Measurements from ENCODE around the gene RUNX1. TPM values are rescaled to one million over a fixed set of nuclear protein-coding genes. Genes with fewer than 3 reads are reported as not detected.

Gene RUNX1
- total RNA-seq, 1 experiment from 2014 or later = 55.2 TPM

DNA sequence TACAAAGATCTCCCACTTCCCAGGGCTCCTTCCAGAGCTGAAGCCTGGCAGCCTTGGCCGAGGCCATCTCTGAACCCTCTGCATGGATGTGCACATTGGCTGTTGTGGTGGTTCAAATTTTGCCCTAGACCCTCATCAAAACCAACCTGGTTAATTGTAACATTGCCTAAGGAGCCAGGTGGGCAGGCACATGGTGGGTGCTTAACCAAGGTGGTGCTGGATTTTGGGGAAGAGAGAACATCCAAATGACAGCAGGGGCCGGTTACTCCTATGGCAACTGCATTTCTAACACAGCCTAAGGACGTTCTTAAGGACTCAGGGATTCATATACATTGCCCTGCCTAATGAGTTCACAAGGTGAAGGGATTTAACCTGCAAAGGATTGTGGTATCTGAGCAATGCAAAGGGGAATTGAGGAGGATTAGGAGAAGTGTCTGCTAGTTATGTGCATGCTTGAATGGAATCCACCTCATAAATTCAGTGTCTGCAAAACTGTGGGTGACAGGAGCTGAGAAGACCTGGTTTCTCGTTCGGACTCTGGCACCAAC, 10.3 kb downstream of the RUNX1 start:
- DNase-seq = no peak
- H3K36me3 ChIP-seq (ENCODE audit: low read depth, low read length) = peaks cover 24% of the 10 kb centered on the region; the same call in 1 of the 2 replicates
- no peak overlapping the region for H2AFZ ChIP-seq (ENCODE audit: low read length)
- H3K4me1 ChIP-seq (ENCODE audit: insufficient read depth, low read length) = peaks cover 7% of the 10 kb centered on the region; the same call in 1 of the 2 replicates
- POLR2A ChIA-PET (ENCODE audit: unreplicated experiment) = interaction anchor here (0.6 kb wide), 1 partner anchor 178 kb away, joined by 4 read pairs; no protein-coding TSS in a partner anchor
- H3K4me2 ChIP-seq (ENCODE audit: low read length) = no peak overlapping the region
- no peaks in the 10 kb centered on the region for H3K9me3 ChIP-seq (ENCODE audit: low read length)
- CTCF ChIA-PET = no interaction called here
- H3K4me3 ChIP-seq (ENCODE audit: low read length) = no peak overlapping the region
- H3K27ac ChIP-seq (ENCODE audit: low read length) = no peak overlapping the region
- H3K9me2 ChIP-seq (replicated peaks; ENCODE audit: low read length) = no peaks in the 10 kb centered on the region
- H3K79me2 ChIP-seq (ENCODE audit: low read length) = peaks cover 98% of the 10 kb centered on the region
- no peaks in the 10 kb centered on the region for H4K20me1 ChIP-seq (ENCODE audit: low read length)
- no TSS peak for BruUV-seq (replicated peaks)
- H3F3A ChIP-seq (ENCODE audit: low read length, unreplicated experiment) = no peaks in the 10 kb centered on the region
- H3K27me3 ChIP-seq (ENCODE audit: low read length) = no peaks in the 10 kb centered on the region
- no peak for ATAC-seq
- no peak for TF ChIP-seq EZH2phosphoT487 (IDR thresholded peaks at IDR 0.05; ENCODE audit: borderline replicate concordance, low read length)
- TF ChIP-seq EZH2 (IDR thresholded peaks at IDR 0.05; ENCODE audit: low read length, unreplicated experiment) = no peak
- TF ChIP-seq, protein P1, sequence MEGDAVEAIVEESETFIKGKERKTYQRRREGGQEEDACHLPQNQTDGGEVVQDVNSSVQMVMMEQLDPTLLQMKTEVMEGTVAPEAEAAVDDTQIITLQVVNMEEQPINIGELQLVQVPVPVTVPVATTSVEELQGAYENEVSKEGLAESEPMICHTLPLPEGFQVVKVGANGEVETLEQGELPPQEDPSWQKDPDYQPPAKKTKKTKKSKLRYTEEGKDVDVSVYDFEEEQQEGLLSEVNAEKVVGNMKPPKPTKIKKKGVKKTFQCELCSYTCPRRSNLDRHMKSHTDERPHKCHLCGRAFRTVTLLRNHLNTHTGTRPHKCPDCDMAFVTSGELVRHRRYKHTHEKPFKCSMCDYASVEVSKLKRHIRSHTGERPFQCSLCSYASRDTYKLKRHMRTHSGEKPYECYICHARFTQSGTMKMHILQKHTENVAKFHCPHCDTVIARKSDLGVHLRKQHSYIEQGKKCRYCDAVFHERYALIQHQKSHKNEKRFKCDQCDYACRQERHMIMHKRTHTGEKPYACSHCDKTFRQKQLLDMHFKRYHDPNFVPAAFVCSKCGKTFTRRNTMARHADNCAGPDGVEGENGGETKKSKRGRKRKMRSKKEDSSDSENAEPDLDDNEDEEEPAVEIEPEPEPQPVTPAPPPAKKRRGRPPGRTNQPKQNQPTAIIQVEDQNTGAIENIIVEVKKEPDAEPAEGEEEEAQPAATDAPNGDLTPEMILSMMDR (conservative IDR thresholded peaks at IDR 0.05; ENCODE audit: low read depth, low read length) = no peak
- no peak overlapping the region for H3K9ac ChIP-seq (ENCODE audit: low read length)
- intact Hi-C loops (cut with micrococcal nuclease) = no loop called here

DNA sequence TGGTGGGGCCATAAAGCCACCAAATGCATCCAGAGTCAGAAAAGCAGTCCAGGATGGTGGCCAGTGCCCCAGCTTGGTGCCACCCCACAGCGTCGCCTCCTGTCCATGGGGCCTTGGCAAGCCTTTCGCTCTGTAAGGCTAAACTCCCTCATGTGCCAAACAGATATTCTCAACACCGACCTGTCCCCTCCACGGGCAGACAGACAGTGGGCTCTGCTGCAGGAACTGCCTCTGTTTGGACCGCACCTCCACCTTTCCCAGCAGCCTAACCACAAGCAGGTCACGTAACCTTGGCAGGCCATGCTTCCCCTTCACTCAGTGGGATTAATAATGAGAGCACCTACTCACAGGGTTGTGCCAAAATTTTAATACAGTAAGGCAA, 11.7 kb downstream of the RUNX1 start:
- H3K4me1 ChIP-seq (ENCODE audit: insufficient read depth, low read length) = peaks cover 7% of the 10 kb centered on the region; the same call in 1 of the 2 replicates
- POLR2A ChIA-PET (ENCODE audit: unreplicated experiment) = no interaction called here
- no peak for ATAC-seq
- no peak overlapping the region for H3K9ac ChIP-seq (ENCODE audit: low read length)
- DNase-seq = no peak
- no peak overlapping the region for H3K4me2 ChIP-seq (ENCODE audit: low read length)
- no peaks in the 10 kb centered on the region for H4K20me1 ChIP-seq (ENCODE audit: low read length)
- H3K36me3 ChIP-seq (ENCODE audit: low read depth, low read length) = peaks cover 11% of the 10 kb centered on the region; the same call in 1 of the 2 replicates
- peaks cover 98% of the 10 kb centered on the region for H3K79me2 ChIP-seq (ENCODE audit: low read length)
- CTCF ChIA-PET = no interaction called here
- H3K9me3 ChIP-seq (ENCODE audit: low read length) = no peaks in the 10 kb centered on the region
- BruUV-seq (replicated peaks) = no TSS peak
- TF ChIP-seq EZH2 (IDR thresholded peaks at IDR 0.05; ENCODE audit: low read length, unreplicated experiment) (no peak), EZH2phosphoT487 (IDR thresholded peaks at IDR 0.05; ENCODE audit: borderline replicate concordance, low read length) (no peak)
- TF ChIP-seq, protein P1 (conservative IDR thresholded peaks at IDR 0.05; ENCODE audit: low read depth, low read length) = no peak
- H3K4me3 ChIP-seq (ENCODE audit: low read length) = no peak overlapping the region
- H2AFZ ChIP-seq (ENCODE audit: low read length) = no peak overlapping the region
- intact Hi-C loops (cut with micrococcal nuclease) = no loop called here
- H3K9me2 ChIP-seq (replicated peaks; ENCODE audit: low read length) = no peaks in the 10 kb centered on the region
- no peaks in the 10 kb centered on the region for H3K27me3 ChIP-seq (ENCODE audit: low read length)
- no peak overlapping the region for H3K27ac ChIP-seq (ENCODE audit: low read length)
- H3F3A ChIP-seq (ENCODE audit: low read length, unreplicated experiment) = no peaks in the 10 kb centered on the region
